Stimulated activated CD8-positive, alpha-beta memory T cell treated with anti-CD3 and anti-CD28 coated beads, Interleukin-4, amount 100 ng/mL, for 1 hour (primary cell): ENCODE measurements around the gene SLC25A11.
"Not testable (repeated sequence)": the region's sequence is repeated elsewhere in the genome, so short reads cannot be mapped to it uniquely, and the experiment has no call there.

Experiments
- DNase-seq, 2 donors: peaks; one replicate each; pipeline ENCODE4 v3.0.0-alpha.2; 2020; ENCODE audit warnings: low read depth in 2 of 2, low spot score in 1 of 2

The SLC25A11 gene

GRCh38 chr17:4945176-4945943, 5.5 kb upstream of the SLC25A11 start:
- peak; percentile 61 to 64 for DNase-seq

GRCh38 chr17:4944554-4945175, 4.8 kb upstream of the SLC25A11 start:
- no peak for DNase-seq

GRCh38 chr17:4944163-4944553, 4.3 kb upstream of the SLC25A11 start:
- DNase-seq = no peak

GRCh38 chr17:4942760-4943508, 3.1 kb upstream of the SLC25A11 start:
- no peak for DNase-seq

GRCh38 chr17:4941319-4941610, 1.4 kb upstream of the SLC25A11 start:
- no peak for DNase-seq

- no peak for DNase-seq
Observed at GRCh38 chr17:4940555-4941318, 891 bp upstream of the SLC25A11 start.

- no peak for DNase-seq
Observed at GRCh38 chr17:4939546-4939795, 375 bp downstream of the SLC25A11 start.

- no peak for DNase-seq
Observed at GRCh38 chr17:4938688-4939545, 929 bp downstream of the SLC25A11 start.

- no peak for DNase-seq
Observed at GRCh38 chr17:4938069-4938491, 1.8 kb downstream of the SLC25A11 start.

GRCh38 chr17:4937553-4937952, 2.3 kb downstream of the SLC25A11 start:
- DNase-seq = no peak

GRCh38 chr17:4936436-4936835, 3.4 kb downstream of the SLC25A11 start:
- DNase-seq = no peak

GRCh38 chr17:4935650-4936049, 4.2 kb downstream of the SLC25A11 start:
- no peak for DNase-seq

GRCh38 chr17:4934173-4934979, 5.5 kb downstream of the SLC25A11 start:
- DNase-seq = no peak

- no peak for DNase-seq
Observed at GRCh38 chr17:4933646-4934045, 6.2 kb downstream of the SLC25A11 start.

- DNase-seq = no peak
Observed at GRCh38 chr17:4932756-4933155, 7.1 kb downstream of the SLC25A11 start.

GRCh38 chr17:4931963-4932362, 7.9 kb downstream of the SLC25A11 start, which contains the start of gene GP1BA:
Gene GP1BA (plus strand): TSS chr17:4932277. CDS start chr17:4932605, 328 bp downstream.
- DNase-seq = no peak

GRCh38 chr17:4928881-4929280, 11.0 kb downstream of the SLC25A11 start:
- DNase-seq = no peak

GRCh38 chr17:4926577-4927335, 13.1 kb downstream of the SLC25A11 start:
- DNase-seq = not testable (repeated sequence)

GRCh38 chr17:4921320-4921719, 18.5 kb downstream of the SLC25A11 start:
- DNase-seq = no peak
